ENCODE measurements around the gene ADAM8.
"Not testable (repeated sequence)": the region's sequence is repeated elsewhere in the genome, so short reads cannot be mapped to it uniquely, and the experiment has no call there.

ADAM8 gene

GRCh38 chr10:133276435-133277201, at the start of gene ADAM8:
ADAM8 (minus strand) TSS chr10:133276868; CDS start chr10:133276817, 51 bp downstream.
- peak; percentile 77 for DNase-seq

- no peak for DNase-seq
Measured at GRCh38 chr10:133326223-133326551, 49.5 kb upstream of the ADAM8 start.

GRCh38 chr10:133325440-133326222, 49.0 kb upstream of the ADAM8 start:
- DNase-seq, result no peak

GRCh38 chr10:133324857-133325260, 48.2 kb upstream of the ADAM8 start:
- no peak for DNase-seq

- DNase-seq, result peak; percentile 44
Measured at GRCh38 chr10:133324198-133324792, 47.6 kb upstream of the ADAM8 start.

GRCh38 chr10:133322064-133322709, 45.5 kb upstream of the ADAM8 start:
- DNase-seq, result not testable (repeated sequence)

- not testable (repeated sequence) for DNase-seq
Measured at GRCh38 chr10:133320852-133321422, 44.3 kb upstream of the ADAM8 start.

- DNase-seq, result peak; percentile 77
Measured at GRCh38 chr10:133318494-133319127, 41.9 kb upstream of the ADAM8 start.

DNA sequence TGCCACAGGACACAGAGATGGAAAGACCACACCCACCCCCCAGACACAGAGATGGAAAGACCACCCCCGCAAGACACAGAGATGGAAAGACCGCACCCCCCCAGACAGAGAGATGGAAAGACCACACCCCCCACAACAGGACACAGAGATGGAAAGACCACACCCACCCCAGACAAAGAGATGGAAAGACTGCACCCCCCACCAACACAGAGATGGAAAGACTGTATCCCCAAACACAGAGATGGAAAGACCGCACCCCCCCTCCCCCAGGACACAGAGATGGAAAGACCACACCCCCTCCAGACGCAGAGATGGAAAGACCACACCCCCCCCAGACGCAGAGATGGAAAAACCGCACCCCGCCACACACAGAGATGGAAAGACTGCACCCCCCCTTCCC, 40.1 kb upstream of the ADAM8 start:
- DNase-seq, result no peak

DNA sequence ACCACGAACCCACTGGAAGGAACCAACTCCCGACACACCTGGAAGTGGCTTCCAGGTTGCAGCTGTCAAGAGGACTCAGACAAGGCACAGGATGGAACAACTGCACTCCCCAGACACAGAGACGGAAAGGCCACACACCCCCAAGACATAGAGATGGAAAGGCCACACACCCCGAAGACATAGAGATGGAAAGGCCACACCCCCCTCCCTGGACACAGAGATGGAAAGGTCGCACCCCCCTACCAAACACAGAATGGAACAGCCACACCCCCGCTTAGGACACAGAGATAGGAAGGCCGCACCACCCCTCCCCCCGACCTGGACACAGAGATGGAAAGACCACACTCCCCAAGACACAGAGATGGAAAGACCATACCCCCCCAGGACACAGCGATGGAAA, 39.6 kb upstream of the ADAM8 start:
- DNase-seq, result no peak

DNA sequence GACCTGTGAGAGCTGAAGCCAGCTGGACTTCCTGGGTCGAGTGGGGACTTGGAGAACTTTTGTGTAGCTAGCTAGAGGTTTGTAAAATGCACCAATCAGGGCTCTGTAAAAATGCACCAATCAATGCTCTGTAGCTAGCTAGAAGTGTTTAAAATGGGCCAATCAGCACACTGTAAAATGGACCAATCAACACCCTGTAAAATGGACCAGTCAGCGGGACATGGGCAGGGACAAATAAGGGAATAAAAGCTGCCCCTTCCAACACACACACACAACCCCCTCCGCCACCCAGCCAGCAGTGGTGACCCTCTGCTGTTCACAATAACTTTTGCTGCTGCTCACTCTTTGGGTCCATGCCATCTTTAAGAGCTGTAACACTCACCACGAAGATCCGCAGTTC, 39.2 kb upstream of the ADAM8 start:
- no peak for DNase-seq

DNA sequence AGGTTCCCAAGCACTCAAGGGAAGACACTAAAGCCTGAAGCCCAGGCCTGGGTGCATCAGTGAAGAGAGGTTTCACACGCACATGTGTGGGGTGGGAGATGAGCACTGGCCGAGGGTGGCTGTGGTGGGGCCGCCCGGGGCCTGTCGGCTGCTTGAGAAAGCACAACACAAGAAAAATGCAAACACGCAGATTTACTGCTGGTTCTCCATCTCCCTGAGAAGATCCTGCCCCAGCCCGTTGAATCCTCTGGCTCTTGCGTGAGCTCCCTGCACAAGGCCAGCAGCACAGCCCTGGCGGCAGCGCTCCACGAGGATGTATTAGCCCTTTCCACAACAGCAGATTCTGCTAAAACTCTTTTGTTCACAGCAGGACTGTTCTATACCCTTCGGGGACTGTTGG, 38.2 kb upstream of the ADAM8 start:
- no peak for DNase-seq

DNA sequence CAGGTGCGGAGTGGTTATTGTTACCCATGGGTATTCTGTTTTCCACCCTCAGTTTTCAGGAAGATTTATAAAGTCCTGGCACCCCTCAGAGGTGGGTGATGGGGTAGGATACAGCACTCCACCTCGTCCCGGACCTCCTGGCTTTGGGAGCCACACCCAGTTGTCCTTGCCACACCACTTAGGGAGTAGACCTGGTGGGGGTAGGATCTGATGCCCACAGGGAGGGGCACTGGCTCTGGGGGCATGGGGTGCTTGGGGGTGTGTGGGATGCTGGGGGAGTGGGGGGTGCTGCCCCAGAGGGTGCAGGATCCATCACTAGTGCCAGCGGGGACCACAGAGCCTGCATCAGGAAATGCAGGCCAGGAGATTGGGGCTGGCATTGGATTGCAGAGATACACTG, 36.5 kb upstream of the ADAM8 start:
- no peak for DNase-seq

DNA sequence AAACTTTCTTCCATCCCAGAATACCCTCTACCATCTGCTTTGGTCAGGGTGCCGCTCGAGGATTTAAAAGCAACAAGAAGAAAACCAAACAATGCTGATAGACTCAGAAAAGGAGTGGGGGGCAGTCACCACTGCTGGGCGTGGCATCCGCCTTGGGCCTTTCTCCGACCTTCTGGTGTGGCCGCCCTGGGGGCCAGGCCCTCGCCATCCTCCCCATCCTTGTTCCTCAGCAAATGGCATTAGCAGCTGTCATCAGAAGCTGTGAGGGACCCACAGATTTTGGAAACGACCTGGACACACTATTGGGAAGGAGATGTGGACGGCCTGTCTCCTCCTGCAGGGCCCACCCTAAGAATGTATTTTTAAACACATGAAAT, 36.1 kb upstream of the ADAM8 start:
- DNase-seq, result no peak

DNA sequence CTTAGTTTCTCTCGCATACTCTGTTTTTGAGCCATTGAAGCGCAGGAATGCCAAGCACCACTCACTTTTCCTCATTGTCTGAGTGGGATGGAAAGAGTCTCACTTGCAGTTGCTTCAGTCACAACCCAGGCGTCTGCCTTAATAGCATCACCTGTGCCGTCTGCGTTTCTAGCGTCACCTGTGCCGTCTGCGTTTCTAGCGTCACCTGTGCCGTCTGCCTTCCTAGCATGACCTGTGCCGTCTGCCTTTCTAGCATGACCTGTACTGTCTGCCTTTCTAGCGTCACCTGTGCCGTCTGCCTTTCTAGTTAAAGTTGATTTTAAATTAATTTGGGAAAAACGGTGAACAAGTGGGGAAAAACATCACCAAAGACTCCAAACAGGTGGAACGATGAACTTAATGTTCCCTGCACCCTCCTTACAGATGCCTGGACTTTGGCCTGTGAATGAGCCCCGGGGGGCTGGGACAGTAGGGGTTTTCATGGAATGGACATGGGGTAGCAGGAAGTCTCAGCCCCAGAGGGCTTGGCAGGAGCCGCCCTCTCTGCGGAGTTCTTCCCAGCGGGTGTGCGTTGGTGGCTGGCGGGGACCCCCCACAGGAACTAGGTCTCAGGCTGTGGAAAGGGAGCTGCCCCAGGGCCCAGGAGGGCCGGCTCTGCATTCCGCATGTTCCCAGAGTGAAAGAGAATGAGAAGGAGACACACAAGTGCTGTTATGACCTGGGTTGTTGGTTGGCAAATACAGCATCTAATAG, 35.5 kb upstream of the ADAM8 start:
- DNase-seq, result no peak

GRCh38 chr10:133311570-133311969, 34.9 kb upstream of the ADAM8 start:
- no peak for DNase-seq

DNA sequence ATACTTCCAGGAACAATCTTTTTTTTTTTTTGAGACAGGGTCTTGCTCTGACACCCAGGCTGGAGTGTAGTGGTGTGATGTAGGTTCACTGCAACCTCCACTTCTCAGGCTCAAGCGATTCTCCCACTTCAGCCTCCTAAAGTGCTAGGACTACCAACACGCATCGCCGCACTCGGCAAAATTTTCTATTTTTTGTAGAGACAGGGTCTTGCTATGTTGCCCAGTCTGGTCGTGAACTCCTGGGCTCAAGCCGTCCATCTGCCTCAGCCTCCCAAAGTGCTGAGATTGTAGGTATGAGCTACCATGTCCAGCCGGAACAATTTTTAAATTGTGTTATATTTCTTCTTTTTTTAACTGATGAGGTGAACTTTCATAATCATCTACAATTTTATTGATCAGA, 34.1 kb upstream of the ADAM8 start:
- no peak for DNase-seq

DNA sequence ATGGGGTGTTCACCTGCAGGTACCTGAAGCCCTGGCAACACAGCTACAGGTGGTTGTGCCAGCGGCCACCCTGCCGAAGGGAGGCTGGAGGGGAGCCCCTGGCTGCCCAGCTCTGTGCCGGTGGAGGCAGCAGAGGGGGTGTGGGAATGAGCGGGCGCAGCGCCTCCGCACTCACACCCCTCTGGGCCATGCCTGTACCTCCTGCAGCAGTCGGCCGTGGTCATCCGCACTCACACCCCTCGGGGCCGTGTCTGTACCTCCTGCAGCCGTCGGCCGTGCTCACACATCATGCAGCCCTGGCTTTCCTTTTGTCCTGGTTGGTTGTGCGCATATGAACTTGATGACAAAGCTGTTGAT, 33.7 kb upstream of the ADAM8 start:
- no peak for DNase-seq

- DNase-seq, result no peak
Measured at GRCh38 chr10:133309720-133310398, 33.2 kb upstream of the ADAM8 start.

DNA sequence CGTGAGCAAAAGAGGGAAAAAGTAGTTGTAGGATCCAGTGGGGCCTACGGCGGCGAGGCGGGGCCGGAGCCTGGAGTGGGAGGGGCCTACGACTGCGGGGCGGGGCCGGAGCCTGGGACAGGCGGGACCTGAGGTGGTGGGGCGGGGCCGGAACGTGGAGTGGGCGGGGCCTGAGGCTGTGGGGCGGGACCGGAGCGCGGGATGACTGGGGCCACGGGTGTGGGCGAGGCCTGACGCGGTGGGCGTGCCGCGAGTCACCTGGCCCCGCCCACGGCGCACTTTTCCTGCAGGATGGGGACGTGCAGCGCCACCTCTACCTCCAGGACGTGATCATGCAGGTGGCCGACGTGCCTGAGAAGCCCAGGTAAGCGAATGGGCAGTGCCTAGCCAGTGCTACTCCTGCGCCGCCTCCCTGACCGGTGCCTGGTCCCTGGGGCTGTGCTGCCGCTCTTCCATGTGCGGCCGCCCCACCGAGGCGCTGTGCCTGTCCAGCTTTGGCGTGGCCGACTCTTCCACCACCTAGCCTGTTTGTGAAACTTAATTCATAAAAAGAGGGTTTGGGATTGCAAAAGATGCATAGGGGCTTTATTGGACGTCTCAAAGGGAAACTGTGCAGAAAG, 32.5 kb upstream of the ADAM8 start:
- DNase-seq, result peak; percentile 96

Data from activated CD4-positive, CD25-positive, alpha-beta regulatory T cell treated with anti-CD3 and anti-CD28 coated beads, Interleukin-2, amount 50 U/mL, for 72 hours (primary cell).